Measurements from ENCODE around the gene GZMH. TPM values are rescaled to one million over a fixed set of nuclear protein-coding genes. Genes with fewer than 3 reads are reported as not detected.

Gene GZMH
- total RNA-seq, 4 donors from 2014 or later = not detected

GRCh38 chr14:24629521-24629920 is 20.0 kb upstream of the GZMH start:
- H3K4me3 ChIP-seq (ENCODE audit: low read depth, poor library complexity, severe bottlenecking) = no peak overlapping the region
- TF ChIP-seq POLR2A (IDR thresholded peaks at IDR 0.05) = no peak
- no peak for TF ChIP-seq CTCF (IDR thresholded peaks at IDR 0.05)
- 83 to 87% methylated on average over 6 of the region's 6 CpGs for WGBS, 2 donors
- no peak for DNase-seq (ENCODE audit: low spot score in 2 of 2)
- intact Hi-C loops (cut with DNase I; ENCODE audit: low total_unique reads) = no loop called here

GRCh38 chr14:24613747-24614146 is 4.3 kb upstream of the GZMH start:
- no peak for DNase-seq (ENCODE audit: low spot score in 2 of 2)
- no peak for TF ChIP-seq CTCF (IDR thresholded peaks at IDR 0.05)
- TF ChIP-seq POLR2A (IDR thresholded peaks at IDR 0.05) = no peak
- 39 to 51% methylated on average over 2 of the region's 2 CpGs for WGBS, 2 donors
- H3K4me3 ChIP-seq (ENCODE audit: low read depth, poor library complexity, severe bottlenecking) = no peak overlapping the region
- intact Hi-C loops (cut with DNase I; ENCODE audit: low total_unique reads) = no loop called here

GRCh38 chr14:24613241-24613640 is 3.8 kb upstream of the GZMH start:
- WGBS, 2 donors = 44 to 50% methylated on average over 1 of the region's 1 CpG
- H3K4me3 ChIP-seq (ENCODE audit: low read depth, poor library complexity, severe bottlenecking) = no peak overlapping the region
- DNase-seq (ENCODE audit: low spot score in 2 of 2) = no peak
- TF ChIP-seq CTCF (IDR thresholded peaks at IDR 0.05) (no peak), POLR2A (IDR thresholded peaks at IDR 0.05) (no peak)
- intact Hi-C loops (cut with DNase I; ENCODE audit: low total_unique reads) = no loop called here

GRCh38 chr14:24612196-24612595 is 2.7 kb upstream of the GZMH start:
- TF ChIP-seq POLR2A (IDR thresholded peaks at IDR 0.05) = no peak
- TF ChIP-seq CTCF (IDR thresholded peaks at IDR 0.05) = no peak
- no peak for DNase-seq (ENCODE audit: low spot score in 2 of 2)

GRCh38 chr14:24607635-24608514 is 1.6 kb downstream of the GZMH start:
- WGBS, 2 donors = 79% methylated on average over 8 of the region's 8 CpGs
- no peak for TF ChIP-seq CTCF (IDR thresholded peaks at IDR 0.05)
- no peak for TF ChIP-seq POLR2A (IDR thresholded peaks at IDR 0.05)
- intact Hi-C loops (cut with DNase I; ENCODE audit: low total_unique reads) = no loop called here
- DNase-seq (ENCODE audit: low spot score in 2 of 2) = no peak
- H3K4me3 ChIP-seq (ENCODE audit: low read depth, poor library complexity, severe bottlenecking) = no peak overlapping the region

More at GRCh38 chr14:24612196-24612595, 2.7 kb upstream of the GZMH start:
- H3K4me3 ChIP-seq (ENCODE audit: low read depth, poor library complexity, severe bottlenecking) = no peak overlapping the region
- intact Hi-C loops (cut with DNase I; ENCODE audit: low total_unique reads) = no loop called here

Data from lower leg skin (tissue), 4 donors.